Activated CD8-positive, alpha-beta memory T cell treated with anti-CD3 and anti-CD28 coated beads, Interleukin-2, amount 50 U/mL, for 1 hour (primary cell): ENCODE measurements around the gene GPR155.

ENCODE experiments used
- DNase-seq: peaks from one replicate; pipeline ENCODE4 v3.0.0-alpha.2; 2020; ENCODE audit errors: extremely low read depth

The GPR155 gene, protein sequence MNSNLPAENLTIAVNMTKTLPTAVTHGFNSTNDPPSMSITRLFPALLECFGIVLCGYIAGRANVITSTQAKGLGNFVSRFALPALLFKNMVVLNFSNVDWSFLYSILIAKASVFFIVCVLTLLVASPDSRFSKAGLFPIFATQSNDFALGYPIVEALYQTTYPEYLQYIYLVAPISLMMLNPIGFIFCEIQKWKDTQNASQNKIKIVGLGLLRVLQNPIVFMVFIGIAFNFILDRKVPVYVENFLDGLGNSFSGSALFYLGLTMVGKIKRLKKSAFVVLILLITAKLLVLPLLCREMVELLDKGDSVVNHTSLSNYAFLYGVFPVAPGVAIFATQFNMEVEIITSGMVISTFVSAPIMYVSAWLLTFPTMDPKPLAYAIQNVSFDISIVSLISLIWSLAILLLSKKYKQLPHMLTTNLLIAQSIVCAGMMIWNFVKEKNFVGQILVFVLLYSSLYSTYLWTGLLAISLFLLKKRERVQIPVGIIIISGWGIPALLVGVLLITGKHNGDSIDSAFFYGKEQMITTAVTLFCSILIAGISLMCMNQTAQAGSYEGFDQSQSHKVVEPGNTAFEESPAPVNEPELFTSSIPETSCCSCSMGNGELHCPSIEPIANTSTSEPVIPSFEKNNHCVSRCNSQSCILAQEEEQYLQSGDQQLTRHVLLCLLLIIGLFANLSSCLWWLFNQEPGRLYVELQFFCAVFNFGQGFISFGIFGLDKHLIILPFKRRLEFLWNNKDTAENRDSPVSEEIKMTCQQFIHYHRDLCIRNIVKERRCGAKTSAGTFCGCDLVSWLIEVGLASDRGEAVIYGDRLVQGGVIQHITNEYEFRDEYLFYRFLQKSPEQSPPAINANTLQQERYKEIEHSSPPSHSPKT

GRCh38 chr2:174486563-174487107 is at the start of gene GPR155:
GPR155 (minus strand) TSS chr2:174487029; CDS start chr2:174481956, 5,073 bp downstream.
- DNase-seq, result no peak

GRCh38 chr2:174535757-174536703 is 49.2 kb upstream of the GPR155 start:
- no peak for DNase-seq

GRCh38 chr2:174535083-174535482 is 48.3 kb upstream of the GPR155 start:
- DNase-seq, result no peak

GRCh38 chr2:174529916-174530315 is 43.1 kb upstream of the GPR155 start:
- DNase-seq, result no peak

DNA sequence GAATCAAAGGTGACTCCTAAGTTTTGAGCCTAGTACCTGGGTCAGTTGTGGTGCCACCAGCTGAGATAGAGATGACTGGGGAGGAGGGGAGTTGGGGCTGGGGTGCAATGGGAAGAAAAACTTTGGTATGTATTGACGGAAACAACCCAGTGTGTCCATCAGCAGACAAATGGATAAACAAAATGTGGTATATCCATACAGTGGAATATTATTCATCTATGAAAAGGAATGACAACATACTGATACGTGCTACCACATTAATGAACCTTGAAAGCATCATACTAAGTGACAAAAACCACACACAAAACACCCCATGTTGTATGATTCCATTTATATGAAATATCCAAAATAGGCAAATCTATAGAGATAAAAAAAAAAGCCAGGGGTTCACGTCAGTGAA is 41.1 kb upstream of the GPR155 start:
- DNase-seq, result no peak

DNA sequence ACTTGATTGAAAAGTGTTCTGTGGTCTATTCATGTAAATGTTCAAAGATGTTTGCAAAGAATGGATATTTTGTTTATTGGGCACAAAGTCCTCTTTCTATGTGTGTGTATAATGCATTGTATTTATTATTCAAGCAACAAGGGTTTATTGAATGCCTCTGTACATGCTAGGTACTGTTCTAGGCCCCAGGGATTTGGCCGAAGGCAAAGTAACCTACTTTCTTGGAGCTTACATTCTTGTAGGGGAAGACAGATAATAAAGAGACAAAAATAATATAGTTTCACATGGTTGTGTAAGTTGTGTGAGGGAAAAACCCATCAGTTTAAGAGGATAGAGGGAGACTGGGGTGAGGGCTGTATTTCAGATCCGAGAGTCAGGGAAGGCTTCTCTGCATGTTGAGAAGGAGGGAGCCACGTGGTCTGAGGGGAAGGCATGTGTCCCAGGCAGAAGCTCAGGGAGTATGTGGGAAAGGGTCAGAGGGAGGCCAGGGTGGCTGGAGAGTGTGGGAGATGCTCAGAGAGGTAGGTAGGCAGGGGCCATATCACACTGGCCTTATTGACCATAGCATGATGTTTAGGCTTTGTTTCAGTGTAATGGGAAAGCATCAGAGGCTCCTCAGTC is 40.4 kb upstream of the GPR155 start:
- DNase-seq, result no peak

- no peak for DNase-seq
Measured at GRCh38 chr2:174524527-174524926, 37.7 kb upstream of the GPR155 start.

GRCh38 chr2:174522553-174522952 is 35.7 kb upstream of the GPR155 start:
- no peak for DNase-seq

GRCh38 chr2:174518395-174518794 is 31.6 kb upstream of the GPR155 start:
- no peak for DNase-seq

DNA sequence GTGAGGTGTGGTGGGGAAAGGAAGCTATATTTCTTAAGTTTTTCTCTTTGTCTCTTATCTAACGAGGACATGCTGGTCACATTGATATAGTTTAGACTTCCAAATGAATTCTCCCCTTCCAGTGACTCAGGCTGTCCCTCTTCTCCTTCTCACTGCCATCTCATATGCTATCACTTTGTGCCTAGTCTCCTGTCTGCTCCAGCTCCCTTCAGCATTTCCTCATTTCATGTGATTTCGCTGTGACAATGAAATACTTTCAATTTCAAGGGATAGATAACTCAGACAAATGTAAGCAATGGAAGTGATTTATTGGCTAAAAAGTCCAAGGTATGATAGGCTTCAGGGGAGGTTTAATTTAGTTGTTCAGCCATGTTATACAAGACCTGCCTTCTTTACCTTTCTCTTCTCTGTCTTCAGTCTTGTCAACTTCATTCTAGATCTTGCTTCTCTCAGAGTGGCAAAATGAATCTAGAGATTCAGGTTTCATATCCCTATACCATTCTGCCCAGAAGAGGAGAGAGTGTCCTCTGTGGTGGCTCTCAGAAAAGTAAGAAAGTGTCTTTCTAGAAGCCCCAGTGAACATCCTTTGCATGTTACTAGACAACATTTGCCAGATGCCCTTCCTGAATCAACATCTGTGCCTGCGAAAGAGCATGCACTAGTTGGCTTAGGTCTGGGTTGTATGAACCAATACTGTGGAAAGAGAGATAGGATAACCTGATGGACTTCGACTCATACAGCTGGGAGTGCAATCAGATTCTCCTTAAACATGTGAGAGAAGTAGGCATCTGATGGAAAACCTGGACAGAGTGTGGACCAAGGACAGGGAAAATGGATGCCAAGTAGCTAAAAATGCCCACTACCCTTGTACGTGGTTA is 29.9 kb upstream of the GPR155 start:
- DNase-seq, result no peak

DNA sequence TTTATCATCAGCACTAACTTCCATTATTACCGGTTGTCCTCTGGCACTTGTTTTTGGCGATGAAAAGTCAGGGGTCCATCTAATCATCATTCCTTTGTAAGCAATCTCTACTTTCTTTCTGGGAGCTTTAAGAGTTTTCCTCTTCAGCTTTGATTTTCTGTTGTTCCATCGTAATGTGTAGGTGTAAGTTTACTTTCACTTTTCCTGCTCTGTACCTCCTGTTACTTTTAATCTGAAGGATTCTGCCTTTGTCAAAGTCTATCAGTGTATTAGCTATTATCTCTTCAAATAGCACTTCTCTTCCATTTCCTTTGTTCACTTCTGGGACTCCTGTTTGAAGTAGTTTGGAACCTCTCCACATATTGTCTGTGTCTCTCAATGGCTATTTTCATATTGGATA is 25.5 kb upstream of the GPR155 start:
- no peak for DNase-seq

GRCh38 chr2:174511580-174512260 is 24.9 kb upstream of the GPR155 start:
- DNase-seq, result no peak

- no peak for DNase-seq
Measured at GRCh38 chr2:174510583-174511189, 23.9 kb upstream of the GPR155 start.

DNA sequence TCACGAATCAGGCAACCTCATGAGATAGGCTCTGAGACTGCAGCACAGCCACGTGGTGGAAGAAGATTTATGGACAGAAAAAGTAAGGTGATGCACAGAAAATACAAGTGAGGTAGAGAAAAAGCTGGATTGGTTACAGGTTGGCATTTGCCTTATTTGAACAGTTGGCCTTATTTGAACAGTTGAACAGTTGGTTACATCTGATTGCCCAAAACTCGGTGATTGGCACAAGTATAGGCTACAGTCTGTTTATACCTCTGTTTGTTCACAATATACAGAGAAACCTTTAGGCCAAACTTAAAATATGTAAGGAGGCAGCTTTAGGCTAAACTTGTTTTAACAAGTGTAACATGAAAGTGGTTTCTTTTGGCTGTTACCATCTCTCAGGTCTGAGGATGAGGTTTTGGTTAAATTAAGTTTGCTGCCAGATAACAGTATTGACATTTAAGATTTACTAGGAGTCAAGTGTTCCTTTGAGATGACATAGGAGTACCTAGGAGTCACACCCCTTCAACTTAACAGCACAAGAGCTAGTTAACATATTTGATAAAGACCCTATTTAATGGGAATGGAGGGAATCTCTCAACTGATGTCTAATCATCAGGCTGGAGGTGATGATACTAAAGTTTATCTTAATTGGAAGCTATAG is 16.5 kb upstream of the GPR155 start:
- DNase-seq, result no peak

DNA sequence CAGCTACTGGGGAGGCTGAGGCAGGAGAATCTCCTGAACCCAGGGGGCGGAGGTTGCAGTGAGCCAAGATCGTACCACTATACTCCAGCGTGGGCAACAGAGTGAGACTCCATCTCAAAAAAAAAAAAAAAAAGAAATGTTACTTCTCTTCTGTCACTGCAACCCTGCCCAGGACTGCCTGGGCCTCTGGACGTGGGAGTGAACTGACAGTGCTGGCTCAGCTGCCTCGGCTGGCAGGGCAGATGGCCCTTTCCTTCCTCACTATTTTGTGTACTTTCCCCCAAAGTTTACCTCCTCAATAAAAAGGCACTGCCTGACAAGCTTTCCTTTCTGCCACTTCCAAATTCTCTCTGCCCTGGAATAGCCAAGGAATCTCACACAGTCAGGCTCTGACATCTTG is 12.5 kb upstream of the GPR155 start:
- DNase-seq, result no peak

GRCh38 chr2:174495365-174496012 is 8.7 kb upstream of the GPR155 start:
- DNase-seq, result no peak

GRCh38 chr2:174493549-174494331 is 6.9 kb upstream of the GPR155 start:
- DNase-seq, result no peak
